DMS79 treated with DMSO at 0.1 percent for 48 hours (cell line): ENCODE data around the gene FILIP1.
A peak's percentile ranks its signal among the peaks of the same experiment; 100 is the strongest.

Source experiments
- DNase-seq: peaks from one replicate; lab custom pipeline; 2025; lab: John Stamatoyannopoulos, UW

Gene FILIP1

DNA sequence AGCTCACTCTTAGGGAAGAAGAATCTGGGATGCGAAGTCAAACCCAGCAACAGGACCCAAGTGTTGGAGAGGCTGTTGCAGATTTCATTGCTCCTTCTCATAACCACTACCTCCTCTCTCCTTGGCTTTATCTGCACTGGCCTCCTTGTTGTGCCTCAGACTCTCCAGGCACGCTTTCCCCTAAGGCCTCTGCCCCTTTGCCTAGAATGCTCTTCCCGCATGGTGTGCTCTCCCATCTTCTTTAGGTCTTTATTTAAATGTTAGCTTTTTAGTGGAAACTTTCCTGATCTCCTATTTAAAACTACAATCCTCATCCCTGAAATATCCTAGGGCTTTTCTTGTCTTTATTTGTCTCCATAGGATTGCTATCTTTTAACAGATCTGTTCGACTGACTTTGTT lies 114.1 kb downstream of the FILIP1 start:
- no peak for DNase-seq

DNA sequence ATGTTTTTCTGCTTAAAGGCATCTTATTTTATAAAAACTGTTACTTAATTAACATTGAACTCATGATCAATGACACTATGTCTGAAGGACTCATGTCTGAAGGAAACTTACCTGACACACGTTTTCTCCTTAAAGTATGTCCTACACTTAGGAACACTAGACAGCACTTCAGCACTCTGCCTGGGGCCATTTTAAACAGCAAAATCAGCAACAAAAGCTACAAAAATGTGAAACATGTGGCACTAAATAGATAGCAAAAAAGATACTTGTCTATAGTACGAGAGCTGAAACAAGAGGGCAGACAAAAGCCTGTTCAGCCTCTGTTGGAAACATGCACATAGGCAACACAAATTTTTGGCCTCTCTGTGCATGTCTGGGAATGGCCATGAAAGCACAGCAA lies 115.5 kb downstream of the FILIP1 start:
- DNase-seq: no peak

DNA sequence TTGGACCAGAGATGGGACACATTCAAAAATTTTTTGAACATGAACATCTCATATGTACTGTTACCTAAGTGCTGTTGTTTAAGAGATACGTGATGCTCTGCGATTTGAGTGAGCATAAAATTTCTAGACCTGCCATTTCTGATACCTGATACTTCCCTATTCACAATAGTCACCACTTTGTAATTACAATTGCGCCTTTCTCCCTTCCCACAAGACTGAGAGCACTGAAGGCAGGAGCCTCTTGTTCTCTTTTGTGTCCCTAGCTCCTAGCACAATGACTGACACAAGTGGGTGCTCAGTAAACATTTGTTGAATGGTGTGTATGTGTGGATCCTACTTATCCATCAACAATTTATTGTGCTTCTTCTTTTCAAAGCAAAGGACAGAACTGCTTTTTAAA lies 116.2 kb downstream of the FILIP1 start:
- no peak for DNase-seq

DNA sequence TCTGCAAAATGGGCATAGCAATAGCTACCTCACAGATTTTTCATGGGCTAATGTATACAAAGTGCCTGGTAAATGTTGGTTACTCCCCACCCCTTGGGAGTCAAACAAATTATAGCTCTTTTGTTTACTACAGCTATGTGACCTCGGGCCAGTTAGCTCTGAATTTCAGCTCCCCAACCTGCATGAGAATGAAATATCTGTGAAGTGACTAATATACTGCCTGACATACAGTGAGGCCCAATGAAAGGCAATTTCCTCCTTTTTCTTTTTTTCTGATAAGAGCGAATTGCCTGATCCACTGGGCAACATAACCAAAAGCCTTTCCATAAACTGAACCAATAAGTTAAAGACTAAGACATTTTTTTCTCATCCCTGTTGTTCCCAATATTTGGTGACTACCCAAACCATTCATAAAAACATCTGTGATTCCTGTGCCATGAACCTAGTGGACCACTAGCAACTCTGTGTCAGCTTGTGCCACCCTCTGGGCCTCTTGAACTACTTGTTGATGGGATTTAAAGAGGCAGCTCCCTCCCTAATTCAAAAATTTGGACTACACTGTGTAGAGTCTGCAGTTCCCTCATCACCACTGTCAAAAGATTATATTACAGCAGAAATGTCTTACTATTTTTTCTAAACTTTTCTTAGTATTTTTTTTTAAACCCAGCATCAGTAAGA lies 117.1 kb downstream of the FILIP1 start:
- no peak for DNase-seq

DNA sequence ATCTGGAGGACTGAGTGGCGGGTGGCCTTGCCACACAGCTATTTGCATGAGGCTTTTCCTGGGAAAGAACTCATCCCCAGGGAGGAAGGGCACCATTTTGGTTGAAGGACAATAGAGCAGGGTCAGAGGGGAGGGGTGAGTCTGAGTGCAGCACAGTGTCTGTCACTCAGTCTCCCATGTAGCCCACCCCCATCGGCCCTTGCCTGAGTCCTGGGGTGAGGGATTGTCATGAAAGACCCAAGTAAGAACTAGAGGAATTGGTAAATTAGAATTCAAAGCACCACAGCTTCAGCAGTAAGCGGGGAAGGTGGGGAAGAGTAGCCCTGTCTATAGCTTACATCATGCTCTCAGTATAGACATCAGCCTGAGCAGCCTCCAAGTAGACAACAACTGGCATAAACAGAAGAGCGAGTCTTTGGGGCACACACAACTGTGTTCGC lies 118.6 kb downstream of the FILIP1 start:
- DNase-seq: no peak

DNA sequence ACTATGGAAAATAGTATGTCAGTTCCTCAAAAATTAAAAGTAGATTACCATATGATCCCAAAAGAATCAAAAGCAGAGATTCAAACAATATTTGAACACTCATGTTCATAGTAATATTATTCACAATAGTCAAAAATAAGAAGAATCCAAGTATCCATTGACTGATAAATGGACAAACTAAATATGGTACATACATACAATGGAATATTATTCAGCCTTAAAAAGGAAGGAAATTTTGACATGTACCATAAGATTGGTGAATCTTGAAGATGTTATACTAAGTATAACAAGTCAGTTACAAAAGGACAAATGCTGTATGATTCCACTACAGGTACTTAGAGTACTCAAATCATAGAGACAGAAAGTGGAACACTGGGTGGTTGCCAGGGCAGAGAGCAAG lies 120.7 kb downstream of the FILIP1 start:
- DNase-seq: no peak

DNA sequence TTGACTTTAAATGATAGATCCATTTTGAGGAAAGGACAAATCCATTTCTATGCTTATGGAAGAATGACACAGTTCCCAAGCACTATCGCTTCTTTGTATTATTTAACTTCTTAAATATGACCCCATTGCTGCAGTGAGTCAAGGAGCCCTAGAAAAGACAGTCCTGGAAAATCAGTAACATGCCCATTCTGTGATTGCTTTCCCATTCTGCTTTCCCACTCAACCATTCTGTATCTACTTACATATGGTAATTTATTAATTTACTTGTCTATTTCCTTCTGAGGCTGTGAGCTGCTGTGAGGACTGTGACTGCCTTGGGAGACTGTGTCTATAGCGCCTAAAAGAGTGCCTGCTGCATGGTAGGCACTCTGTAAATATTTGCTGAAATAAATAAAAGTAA lies 123.6 kb downstream of the FILIP1 start:
- no peak for DNase-seq

DNA sequence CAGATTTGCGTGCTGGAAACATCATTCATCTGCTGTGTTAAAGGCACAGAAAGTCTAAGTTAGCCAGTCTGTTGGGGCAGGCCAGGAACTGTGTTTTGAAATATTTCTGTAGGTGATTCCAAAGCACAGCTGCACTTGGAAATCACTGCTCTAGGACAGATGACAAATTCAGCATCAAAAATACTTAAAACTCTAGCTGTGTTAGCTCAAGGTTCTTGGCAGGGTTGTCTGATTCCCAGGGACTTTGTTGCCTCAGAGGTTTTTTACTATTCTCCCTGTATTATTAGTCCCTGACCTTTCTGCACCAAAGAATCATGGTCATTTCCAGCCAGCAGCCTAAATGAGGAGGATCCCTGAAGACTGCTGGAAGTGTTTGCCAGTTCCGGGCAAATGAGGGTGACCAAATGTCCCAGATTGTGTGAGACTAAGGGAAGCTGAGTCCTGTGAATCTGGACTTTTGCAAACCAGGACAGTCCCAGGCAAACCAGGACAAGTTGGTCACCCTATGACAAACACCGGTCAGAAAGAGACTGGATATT lies 124.7 kb downstream of the FILIP1 start:
- no peak for DNase-seq

DNA sequence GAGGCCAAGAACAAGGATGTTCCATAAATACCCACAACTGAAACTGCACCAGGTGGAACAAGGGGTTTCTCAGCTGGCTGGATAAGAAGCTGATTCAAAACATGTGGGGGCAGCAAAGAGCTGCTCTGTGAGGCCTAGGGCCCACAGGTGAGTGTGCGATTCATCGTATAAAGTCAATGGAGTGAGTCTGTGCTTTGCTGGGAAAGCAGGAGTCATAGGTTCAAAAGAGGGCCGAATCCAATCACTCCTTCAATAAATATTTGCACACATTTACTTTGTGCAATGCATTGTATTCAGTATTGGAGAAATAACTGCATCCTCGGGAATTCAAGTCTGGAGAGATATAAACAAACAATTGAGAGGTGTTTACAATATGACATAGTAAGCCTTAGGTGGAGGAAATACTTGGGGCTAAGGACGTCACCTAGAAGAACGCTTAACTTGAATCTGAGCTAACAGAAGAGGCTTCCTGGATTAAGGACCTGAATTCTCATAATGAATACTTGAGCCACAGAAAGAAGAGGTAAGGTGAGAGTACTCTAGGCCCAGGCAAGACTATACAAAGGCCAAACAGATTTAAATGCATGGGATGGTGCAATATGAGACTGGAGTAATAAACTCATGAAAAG lies 125.3 kb downstream of the FILIP1 start:
- DNase-seq: no peak

DNA sequence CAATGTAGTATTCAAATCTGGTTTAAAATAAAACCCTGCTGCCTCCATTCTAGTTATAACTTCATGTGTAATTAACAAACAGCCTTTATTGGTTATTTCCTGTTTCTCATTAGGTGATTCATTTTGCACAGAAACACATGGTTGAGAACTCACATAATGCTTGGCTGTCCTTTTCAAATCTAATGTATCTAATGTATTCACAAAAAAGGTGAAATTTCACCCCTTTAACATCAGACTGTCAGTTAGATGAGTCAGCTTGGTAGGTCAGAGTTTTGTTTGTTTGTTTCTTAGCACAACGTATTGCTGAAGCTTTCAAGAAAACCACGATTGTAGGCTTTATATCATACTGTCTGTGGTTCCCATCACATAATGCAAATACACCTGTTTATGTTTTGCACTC lies 130.3 kb downstream of the FILIP1 start:
- no peak for DNase-seq

DNA sequence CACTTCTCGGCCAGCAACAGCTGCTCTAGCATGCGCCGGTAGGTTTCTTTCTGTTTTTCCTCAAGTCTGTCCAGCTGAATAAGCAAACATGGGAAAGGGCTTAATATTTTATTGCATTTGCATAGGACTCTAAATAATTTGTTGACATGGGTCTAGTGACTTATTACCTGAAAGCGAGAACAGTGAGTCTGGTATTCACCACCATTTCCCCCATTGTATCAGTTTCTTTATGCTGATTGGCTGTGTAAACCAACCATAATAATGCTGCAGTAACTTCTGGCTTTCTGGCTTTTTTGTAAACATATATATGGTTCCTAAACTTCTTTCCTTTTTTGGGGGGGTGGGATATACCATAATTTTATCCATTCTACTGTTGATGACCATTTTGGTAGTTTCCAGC lies 140.0 kb downstream of the FILIP1 start:
- no peak for DNase-seq

DNA sequence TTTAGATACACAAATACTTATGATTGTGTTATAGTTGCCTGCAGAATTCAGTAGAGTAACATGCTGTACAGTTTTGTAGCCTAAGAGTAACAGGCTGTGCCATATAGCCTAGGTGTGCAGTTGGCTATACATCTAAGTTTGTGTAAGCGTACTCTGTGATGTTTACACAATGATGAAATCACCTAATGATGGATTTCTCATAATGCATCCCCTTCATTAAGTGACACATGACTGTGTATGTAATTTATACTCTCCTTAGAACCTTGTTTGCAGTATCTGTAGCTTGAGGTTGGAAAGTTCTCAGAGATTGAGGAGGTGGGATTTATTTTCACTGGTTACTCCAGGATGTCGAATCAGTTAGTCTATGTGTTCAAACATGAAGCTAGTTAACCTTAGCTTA lies 142.0 kb downstream of the FILIP1 start:
- no peak for DNase-seq

DNA sequence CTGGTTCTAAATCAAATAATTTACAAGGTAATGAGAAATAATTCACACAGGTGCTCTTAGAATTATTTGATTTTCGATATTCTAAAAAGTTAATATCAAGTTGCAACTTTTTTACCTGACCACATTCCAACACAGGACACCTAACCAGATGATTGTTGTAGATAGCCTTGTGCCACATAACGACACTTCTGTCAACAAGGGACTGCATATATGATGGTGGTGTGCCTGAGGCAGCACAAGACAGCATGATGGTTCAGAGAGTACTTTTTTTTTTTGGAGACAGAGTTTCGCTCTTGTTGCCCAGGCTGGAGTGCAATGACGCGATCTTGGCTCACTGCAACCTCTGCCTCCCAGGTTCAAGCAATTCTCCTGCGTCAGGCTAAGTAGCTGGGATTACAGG lies 142.8 kb downstream of the FILIP1 start:
- DNase-seq: no peak

DNA sequence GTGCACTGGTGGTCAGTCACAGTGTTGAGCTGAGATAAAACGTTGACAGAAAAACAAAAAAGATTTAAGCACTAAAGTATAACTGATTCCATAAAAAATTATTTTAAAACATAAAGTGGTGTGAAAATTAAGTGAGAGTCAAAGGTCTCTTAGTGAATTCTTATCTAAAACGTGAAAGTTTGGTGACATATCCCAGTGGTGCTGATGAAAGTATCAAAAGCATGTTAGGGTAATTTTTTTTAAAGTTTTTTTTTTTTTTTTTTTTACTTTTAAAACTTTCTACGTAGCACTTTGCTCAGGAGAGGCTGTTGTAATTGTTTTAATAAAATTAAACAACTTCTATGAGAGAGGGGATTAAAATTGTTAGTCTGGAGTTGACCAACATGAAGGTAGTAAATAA lies 143.4 kb downstream of the FILIP1 start:
- DNase-seq: no peak

DNA sequence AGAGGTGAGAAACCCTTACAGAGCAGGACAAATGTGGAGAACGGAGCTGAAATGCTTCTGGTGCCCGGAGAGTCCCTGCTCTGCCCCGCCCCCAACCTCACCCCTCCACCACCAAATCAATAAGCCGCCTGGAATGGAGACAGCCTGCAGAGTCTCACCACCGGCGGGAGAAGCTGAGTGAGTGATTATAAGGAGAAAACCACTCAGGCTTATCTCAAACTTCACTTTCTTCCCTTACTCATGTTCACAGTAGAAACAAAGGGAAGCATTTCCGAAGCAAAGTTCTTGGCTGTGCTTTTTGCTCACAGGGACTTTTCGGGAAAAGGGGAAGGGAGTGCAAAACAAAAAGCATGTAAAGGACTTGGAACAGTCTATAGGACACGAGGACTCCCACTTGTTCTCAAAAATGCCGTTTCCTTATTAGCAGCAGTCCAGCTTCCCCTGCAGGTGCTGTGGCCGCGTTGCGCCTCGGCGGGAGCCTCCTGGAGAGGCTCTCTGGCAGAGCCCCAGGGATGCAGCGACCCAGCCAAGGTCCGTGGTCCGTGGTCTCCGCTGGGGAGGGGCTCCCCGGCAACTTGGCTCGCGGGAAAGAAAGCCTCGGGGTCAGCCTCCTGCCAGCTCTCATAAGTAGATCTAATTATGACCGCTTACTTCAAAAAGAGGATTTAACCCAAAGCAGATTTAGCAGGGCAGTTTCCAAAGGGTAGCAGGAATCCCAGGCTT lies 144.2 kb downstream of the FILIP1 start:
- DNase-seq: peak; percentile 17

DNA sequence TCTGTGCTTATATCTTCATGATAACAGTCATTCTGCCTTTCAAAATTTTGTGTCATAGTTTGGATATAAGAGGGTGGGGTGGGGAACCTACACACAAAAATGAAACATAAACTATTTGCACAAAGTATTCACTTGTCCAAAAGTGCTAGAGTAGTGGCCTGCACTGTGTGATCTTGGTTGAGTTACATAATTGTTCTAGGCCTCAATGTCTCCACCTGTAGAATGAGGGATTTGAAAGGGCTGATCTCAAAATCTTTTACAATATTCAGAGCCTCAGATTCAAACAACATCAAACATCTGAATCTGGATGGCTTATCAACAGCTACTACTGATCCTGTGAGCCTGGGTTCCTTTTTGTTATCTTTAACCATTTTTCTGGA lies 144.7 kb downstream of the FILIP1 start:
- no peak for DNase-seq

DNA sequence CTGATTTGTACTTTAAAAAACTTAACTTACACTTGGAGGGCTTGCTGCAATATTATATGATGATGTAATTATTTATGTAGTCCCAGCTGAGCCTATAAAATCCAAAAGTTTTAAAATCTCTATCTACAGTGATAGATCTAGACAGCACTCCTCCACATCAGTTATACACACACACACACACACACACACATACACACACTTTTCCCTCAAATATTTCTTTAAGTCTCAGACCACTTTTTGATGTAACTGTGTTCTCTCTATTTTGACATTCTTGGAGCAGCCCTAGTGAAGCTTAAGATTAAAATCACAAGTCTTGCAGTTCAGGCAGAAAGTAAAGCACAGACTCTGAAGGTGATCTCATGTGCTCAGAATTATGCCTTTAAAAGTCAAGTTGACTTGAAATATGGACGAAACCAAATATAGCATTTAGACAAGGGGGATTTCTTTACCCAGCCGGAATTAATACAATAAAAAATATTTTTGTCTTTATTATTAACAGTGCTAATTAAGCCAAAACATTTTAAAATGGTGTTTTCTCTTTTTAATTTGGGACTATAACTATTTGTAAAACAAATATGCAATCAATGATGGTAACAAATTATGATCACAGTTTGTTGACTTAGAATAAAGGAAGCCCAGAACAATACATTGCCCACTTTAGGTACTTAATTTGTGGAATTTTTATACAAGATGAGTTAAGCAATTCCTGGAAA lies 145.5 kb downstream of the FILIP1 start:
- no peak for DNase-seq

DNA sequence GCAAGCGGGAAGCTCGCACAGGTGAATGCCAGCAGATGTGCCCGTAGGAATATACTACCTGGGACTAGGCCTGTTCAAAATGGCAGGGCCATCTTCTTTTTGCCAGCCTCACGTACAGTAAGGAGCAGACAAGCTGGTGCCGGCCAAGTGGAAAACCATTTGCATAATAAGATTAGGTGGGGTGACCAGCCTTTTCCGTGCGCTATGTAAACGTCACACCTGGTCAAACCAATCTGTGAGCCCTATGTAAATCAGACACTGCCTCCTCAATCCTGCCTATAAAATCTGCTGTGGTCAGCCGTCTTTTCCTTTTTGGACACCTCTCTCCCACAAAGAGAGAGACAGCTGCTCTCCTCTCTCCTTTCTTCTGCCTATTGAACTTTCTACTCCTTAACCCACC lies 148.2 kb downstream of the FILIP1 start:
- DNase-seq: no peak

DNA sequence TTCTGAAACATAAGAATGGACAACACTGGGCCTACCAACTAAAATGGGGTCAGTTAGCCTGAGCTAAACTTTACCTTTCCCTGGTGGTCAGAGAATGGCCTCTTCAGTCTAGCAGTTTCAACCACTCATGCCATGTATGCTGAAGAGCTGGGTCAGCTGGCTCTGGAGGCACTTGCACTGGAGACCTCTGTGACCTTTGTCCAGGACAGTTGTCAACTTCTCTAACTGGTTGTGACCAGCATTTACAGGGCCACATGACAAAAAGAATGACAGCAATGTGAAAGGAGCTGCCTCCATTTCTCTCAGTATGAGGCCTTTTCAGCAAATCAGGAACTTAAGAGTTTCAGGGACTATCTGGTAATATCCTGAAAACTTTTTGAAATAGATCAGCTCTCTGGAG lies 149.1 kb downstream of the FILIP1 start:
- no peak for DNase-seq

DNA sequence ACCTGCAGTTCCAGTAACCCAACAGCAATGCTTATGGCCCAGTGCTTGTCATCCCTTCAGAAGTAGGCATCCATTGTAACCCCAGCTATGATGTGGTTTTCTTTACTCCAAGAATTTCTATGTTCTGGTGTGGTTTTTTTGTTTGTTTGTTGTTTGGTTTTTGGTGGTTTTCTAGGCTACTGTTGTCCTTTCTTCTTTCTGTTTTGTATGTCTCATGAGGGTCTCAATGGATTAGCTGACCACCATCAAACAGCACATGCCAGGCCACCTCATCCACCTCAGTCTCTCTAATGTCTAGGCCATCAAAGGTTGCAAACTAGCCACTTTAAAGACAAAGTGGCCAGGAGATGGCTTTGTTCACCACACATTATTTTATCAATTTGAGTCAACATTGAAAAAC lies 149.6 kb downstream of the FILIP1 start:
- DNase-seq: no peak

DNA sequence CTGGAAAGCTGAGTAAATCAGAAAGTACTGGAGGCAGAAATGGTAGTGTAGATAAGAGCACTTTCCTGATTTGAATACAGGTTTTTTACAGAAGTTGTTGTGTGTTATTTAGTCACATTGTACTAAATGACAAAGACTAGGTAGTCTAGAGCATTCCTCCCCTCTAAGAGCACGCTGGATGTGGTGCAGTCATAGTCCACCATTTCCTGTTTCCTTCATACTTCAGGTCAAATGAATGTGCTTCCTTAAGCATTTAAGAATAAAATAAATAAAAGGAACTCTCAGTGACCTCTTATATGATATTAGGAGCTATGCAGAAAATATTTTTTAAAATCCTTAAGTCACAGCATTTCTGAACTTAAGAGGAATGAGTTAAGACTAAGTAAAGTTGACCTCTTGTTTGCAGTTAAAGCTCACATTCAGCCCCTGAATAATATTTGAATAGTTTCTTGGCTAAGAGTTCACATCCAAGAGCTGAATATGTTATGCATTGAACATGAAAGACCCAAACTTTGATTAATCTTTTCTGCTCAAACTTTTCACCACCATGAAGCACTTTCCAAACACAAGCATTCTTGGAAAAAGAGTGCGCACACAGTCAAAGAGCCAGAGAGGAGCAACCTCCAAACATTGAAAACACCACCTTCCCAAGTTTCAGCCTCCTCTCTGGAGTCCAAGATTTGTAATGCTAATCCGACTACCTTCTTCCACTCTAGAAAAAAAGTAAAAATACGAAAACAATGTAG lies 155.6 kb downstream of the FILIP1 start:
- no peak for DNase-seq
